GM18502 (cell line): ENCODE data around the gene IL19.
"Not testable (repeated sequence)": the region's sequence is repeated elsewhere in the genome, so short reads cannot be mapped to it uniquely, and the experiment has no call there.

ENCODE experiments used
- ATAC-seq: cut with Tn5 transposase; IDR thresholded peaks from one replicate; pipeline ENCODE4 v1.9.1; 2021; ENCODE audit warnings: mild to moderate bottlenecking; ENCODE audit not compliant: unreplicated experiment, poor library complexity

Gene IL19

GRCh38 chr1:206739411-206740076 is 31.0 kb upstream of the IL19 start:
- ATAC-seq: peak; percentile 82

GRCh38 chr1:206741142-206741701 is 29.4 kb upstream of the IL19 start:
- ATAC-seq: no peak

GRCh38 chr1:206742719-206743383 is 27.7 kb upstream of the IL19 start:
- peak; percentile 28 for ATAC-seq

GRCh38 chr1:206744683-206745082 is 25.9 kb upstream of the IL19 start:
- no peak for ATAC-seq

GRCh38 chr1:206745301-206745700 is 25.3 kb upstream of the IL19 start:
- no peak for ATAC-seq

GRCh38 chr1:206748348-206749030 is 22.1 kb upstream of the IL19 start:
- ATAC-seq: no peak

- ATAC-seq: no peak
Observed at GRCh38 chr1:206751891-206752290, 18.7 kb upstream of the IL19 start.

- no peak for ATAC-seq
Observed at GRCh38 chr1:206752481-206752880, 18.1 kb upstream of the IL19 start.

- ATAC-seq: no peak
Observed at GRCh38 chr1:206753141-206753540, 17.4 kb upstream of the IL19 start.

- no peak for ATAC-seq
Observed at GRCh38 chr1:206754011-206754410, 16.6 kb upstream of the IL19 start.

GRCh38 chr1:206757524-206758266 is 12.9 kb upstream of the IL19 start:
- ATAC-seq: no peak

GRCh38 chr1:206760590-206760989 is 10.0 kb upstream of the IL19 start:
- no peak for ATAC-seq

- no peak for ATAC-seq
Observed at GRCh38 chr1:206761159-206761768, 9.3 kb upstream of the IL19 start.

GRCh38 chr1:206762741-206763364 is 7.7 kb upstream of the IL19 start:
- not testable (repeated sequence) for ATAC-seq

- ATAC-seq: not testable (repeated sequence)
Observed at GRCh38 chr1:206765771-206766170, 4.8 kb upstream of the IL19 start.

- peak; percentile 43 for ATAC-seq
Observed at GRCh38 chr1:206766251-206766856, 4.2 kb upstream of the IL19 start.

GRCh38 chr1:206768472-206769303 is 1.9 kb upstream of the IL19 start:
- ATAC-seq: peak; percentile 15

- peak; percentile 72 for ATAC-seq
Observed at GRCh38 chr1:206769304-206769731, 1.3 kb upstream of the IL19 start.
